ENCODE data around the gene GABRD. TPM values are rescaled to one million over a fixed set of nuclear protein-coding genes. Genes with fewer than 3 reads are reported as not detected.

Gene GABRD
- total and polyA plus RNA-seq, 2 donors (not counting 3 experiments of a cell fraction or from before 2014, with no cell fraction given), result not detected

GRCh38 chr1:1971688-1972087 is 47.5 kb upstream of the GABRD start:
- H3K4me1 ChIP-seq (ENCODE audit: control insufficient read depth, extremely low read depth, insufficient read depth, low read length), result no peaks in the 10 kb centered on the region
- BruUV-seq (replicated peaks), result no TSS peak
- H3K27ac ChIP-seq (ENCODE audit: insufficient read depth, low read depth, low read length), result no peak overlapping the region
- no peak for TF ChIP-seq GATA2 (IDR thresholded peaks at IDR 0.05; ENCODE audit: insufficient read depth, insufficient read length, low read depth, low read length)
- no peaks in the 10 kb centered on the region for H3K9me3 ChIP-seq (replicated peaks; ENCODE audit: control insufficient read depth, insufficient read depth, low read length)
- H3K36me3 ChIP-seq (ENCODE audit: control insufficient read depth in 2 of 2, extremely low read depth in 1 of 2, insufficient read depth in 2 of 2, low read length in 2 of 2), result no peaks in the 10 kb centered on the region
- ChIA-PET POLR2A (no interaction called here), CTCF (no interaction called here)
- H2AFZ ChIP-seq (ENCODE audit: low read depth, low read length), result no peak overlapping the region
- intact Hi-C loops (cut with micrococcal nuclease), result no loop called here
- no peak for FAIRE-seq
- no peak for DNase-seq (ENCODE audit: low read depth, low spot score)
- H3K4me3 ChIP-seq (replicated peaks in 1 of 3; ENCODE audit: insufficient read depth in 1 of 3, low read depth in 1 of 3, low read length in 3 of 3), result no peak overlapping the region
- no peak overlapping the region for H3K9ac ChIP-seq (replicated peaks; ENCODE audit: extremely low read depth, insufficient read depth, low read length)
- no peaks in the 10 kb centered on the region for H3K27me3 ChIP-seq (ENCODE audit: control insufficient read depth in 2 of 2, insufficient read depth in 2 of 2, low read length in 2 of 2)
- H3K9me1 ChIP-seq (replicated peaks; ENCODE audit: control insufficient read depth, extremely low read depth, insufficient read depth, low read length), result no peaks in the 10 kb centered on the region
- H4K20me1 ChIP-seq (replicated peaks; ENCODE audit: control insufficient read depth, extremely low read depth, insufficient read depth, low read length), result no peaks in the 10 kb centered on the region
- H3K79me2 ChIP-seq (ENCODE audit: control insufficient read depth, insufficient read depth, low read length), result no peaks in the 10 kb centered on the region
- dilution Hi-C loops (cut with MboI; ENCODE audit: extremely low pct_ligation_motif_present, low sequenced_read_pairs), result no loop called here
- H3K4me2 ChIP-seq (ENCODE audit: insufficient read depth, low read length), result no peak overlapping the region

- Histone ChIP-seq H2AFZ (ENCODE audit: low read depth, low read length) (no peak overlapping the region), H3K27ac (ENCODE audit: insufficient read depth, low read depth, low read length) (no peak overlapping the region), H4K20me1 (replicated peaks; ENCODE audit: control insufficient read depth, extremely low read depth, insufficient read depth, low read length) (no peaks in the 10 kb centered on the region), H3K4me1 (ENCODE audit: control insufficient read depth, extremely low read depth, insufficient read depth, low read length) (no peaks in the 10 kb centered on the region), H3K27me3 (ENCODE audit: control insufficient read depth in 2 of 2, insufficient read depth in 2 of 2, low read length in 2 of 2) (no peaks in the 10 kb centered on the region), H3K4me2 (ENCODE audit: insufficient read depth, low read length) (no peak overlapping the region), H3K9me3 (replicated peaks; ENCODE audit: control insufficient read depth, insufficient read depth, low read length) (no peaks in the 10 kb centered on the region), H3K9ac (replicated peaks; ENCODE audit: extremely low read depth, insufficient read depth, low read length) (no peak overlapping the region), H3K36me3 (ENCODE audit: control insufficient read depth in 2 of 2, extremely low read depth in 1 of 2, insufficient read depth in 2 of 2, low read length in 2 of 2) (no peaks in the 10 kb centered on the region), H3K4me3 (replicated peaks in 1 of 3; ENCODE audit: insufficient read depth in 1 of 3, low read depth in 1 of 3, low read length in 3 of 3) (no peak overlapping the region), H3K79me2 (ENCODE audit: control insufficient read depth, insufficient read depth, low read length) (no peaks in the 10 kb centered on the region), H3K9me1 (replicated peaks; ENCODE audit: control insufficient read depth, extremely low read depth, insufficient read depth, low read length) (no peaks in the 10 kb centered on the region)
- ChIA-PET POLR2A (no interaction called here), CTCF (interaction anchor here (1.0 kb wide), 1 partner anchor 72 kb away, joined by 3 read pairs; no protein-coding TSS in a partner anchor)
- DNase-seq (ENCODE audit: low read depth, low spot score), result no peak
- dilution Hi-C loops (cut with MboI; ENCODE audit: extremely low pct_ligation_motif_present, low sequenced_read_pairs) (no loop called here), intact Hi-C loops (cut with micrococcal nuclease) (no loop called here)
- FAIRE-seq, result no peak
- no peak for TF ChIP-seq JUN (IDR thresholded peaks at IDR 0.05; ENCODE audit: borderline replicate concordance, insufficient read depth, insufficient read length, low read depth)
- no peak for TF ChIP-seq CTCF (IDR thresholded peaks at IDR 0.05; ENCODE audit: extremely low read depth in 1 of 2, insufficient read depth in 1 of 2, low read depth in 1 of 2, low read length in 2 of 2)
- TF ChIP-seq POLR2A (IDR thresholded peaks at IDR 0.05; ENCODE audit: low read depth, low read length), result no peak
- TF ChIP-seq MYC (IDR thresholded peaks at IDR 0.05; ENCODE audit: low read depth, low read length), result no peak
- TF ChIP-seq EZH2 (IDR thresholded peaks at IDR 0.05; ENCODE audit: borderline replicate concordance, low read depth, low read length, severe bottlenecking), result no peak
- TF ChIP-seq POLR2AphosphoS5 (IDR thresholded peaks at IDR 0.05; ENCODE audit: insufficient read depth, low read depth, low read length), result no peak
- no TSS peak for BruUV-seq (replicated peaks)
Observed at GRCh38 chr1:1972976-1973715, 46.0 kb upstream of the GABRD start.

All from endothelial cell of umbilical vein (primary cell).